ENCODE measurements around the gene GPR158. TPM values are rescaled to one million over a fixed set of nuclear protein-coding genes. Genes with fewer than 3 reads are reported as not detected.

The GPR158 gene
- total RNA-seq, 4 donors from 2014 or later: 0.18 TPM; not detected in 3

DNA sequence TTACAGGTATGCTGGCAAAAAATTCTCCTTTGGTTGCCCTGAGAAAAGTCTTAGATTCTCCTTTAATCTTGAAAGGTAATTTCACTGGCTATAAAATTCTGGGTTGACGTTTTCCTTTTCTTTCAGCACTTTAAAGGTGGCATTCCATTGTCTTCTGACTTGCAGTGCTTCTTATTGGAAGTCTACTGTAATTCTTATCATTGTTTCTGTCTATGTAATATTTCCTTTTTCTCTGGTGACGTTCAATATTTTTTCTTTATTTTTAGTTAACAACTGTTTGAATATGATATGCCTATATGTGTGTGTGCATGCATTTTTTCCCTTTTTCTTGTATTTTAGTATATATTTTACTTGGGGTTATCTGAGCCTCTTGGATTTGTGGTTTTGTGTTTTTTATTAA, 111.0 kb downstream of the GPR158 start:
- Histone ChIP-seq H3K4me1 (no peaks in the 10 kb centered on the region), H3K27ac (no peak overlapping the region), H3K4me3 (no peak overlapping the region), H3K9me3 (peaks cover 18% of the 10 kb centered on the region), H3K27me3 (no peaks in the 10 kb centered on the region), H3K36me3 (no peaks in the 10 kb centered on the region)
- WGBS: 72% methylated on average over 2 of the region's 2 CpGs
- DNase-seq (ENCODE audit: low spot score in 2 of 2): no peak
- TF ChIP-seq POLR2AphosphoS5 (IDR thresholded peaks at IDR 0.05) (no peak), POLR2A (IDR thresholded peaks at IDR 0.05) (no peak), EP300 (IDR thresholded peaks at IDR 0.05) (no peak)
- TF ChIP-seq, protein P1, sequence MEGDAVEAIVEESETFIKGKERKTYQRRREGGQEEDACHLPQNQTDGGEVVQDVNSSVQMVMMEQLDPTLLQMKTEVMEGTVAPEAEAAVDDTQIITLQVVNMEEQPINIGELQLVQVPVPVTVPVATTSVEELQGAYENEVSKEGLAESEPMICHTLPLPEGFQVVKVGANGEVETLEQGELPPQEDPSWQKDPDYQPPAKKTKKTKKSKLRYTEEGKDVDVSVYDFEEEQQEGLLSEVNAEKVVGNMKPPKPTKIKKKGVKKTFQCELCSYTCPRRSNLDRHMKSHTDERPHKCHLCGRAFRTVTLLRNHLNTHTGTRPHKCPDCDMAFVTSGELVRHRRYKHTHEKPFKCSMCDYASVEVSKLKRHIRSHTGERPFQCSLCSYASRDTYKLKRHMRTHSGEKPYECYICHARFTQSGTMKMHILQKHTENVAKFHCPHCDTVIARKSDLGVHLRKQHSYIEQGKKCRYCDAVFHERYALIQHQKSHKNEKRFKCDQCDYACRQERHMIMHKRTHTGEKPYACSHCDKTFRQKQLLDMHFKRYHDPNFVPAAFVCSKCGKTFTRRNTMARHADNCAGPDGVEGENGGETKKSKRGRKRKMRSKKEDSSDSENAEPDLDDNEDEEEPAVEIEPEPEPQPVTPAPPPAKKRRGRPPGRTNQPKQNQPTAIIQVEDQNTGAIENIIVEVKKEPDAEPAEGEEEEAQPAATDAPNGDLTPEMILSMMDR (IDR thresholded peaks at IDR 0.05): no peak

DNA sequence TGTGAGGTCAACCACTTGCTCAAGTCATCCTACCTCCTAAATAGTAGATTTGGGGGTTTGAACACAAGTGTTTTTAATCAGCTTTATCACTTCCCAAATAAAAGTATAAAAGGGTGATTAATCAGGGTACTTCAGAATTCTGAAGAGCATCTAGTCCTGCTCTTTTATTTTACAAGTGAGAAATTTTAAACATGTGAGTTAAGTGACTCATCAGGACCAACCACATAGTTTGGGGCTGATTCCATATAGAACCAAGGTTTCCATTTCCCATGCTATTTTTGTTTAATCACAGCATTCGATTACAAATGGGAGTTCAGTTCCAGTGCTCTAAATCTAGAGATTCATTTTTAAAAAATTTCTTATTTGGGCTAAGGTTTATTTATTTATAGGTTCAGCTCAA, 113.4 kb downstream of the GPR158 start:
- WGBS: 83% methylated on average over 1 of the region's 1 CpG
- Histone ChIP-seq H3K27me3 (no peaks in the 10 kb centered on the region), H3K4me3 (no peak overlapping the region), H3K27ac (no peak overlapping the region), H3K4me1 (no peaks in the 10 kb centered on the region), H3K36me3 (no peaks in the 10 kb centered on the region), H3K9me3 (peaks cover 18% of the 10 kb centered on the region)
- DNase-seq (ENCODE audit: low spot score in 2 of 2): no peak
- TF ChIP-seq, protein P1 (IDR thresholded peaks at IDR 0.05): no peak
- no peak for TF ChIP-seq POLR2A (IDR thresholded peaks at IDR 0.05)
- TF ChIP-seq EP300 (IDR thresholded peaks at IDR 0.05): no peak
- TF ChIP-seq POLR2AphosphoS5 (IDR thresholded peaks at IDR 0.05): no peak

DNA sequence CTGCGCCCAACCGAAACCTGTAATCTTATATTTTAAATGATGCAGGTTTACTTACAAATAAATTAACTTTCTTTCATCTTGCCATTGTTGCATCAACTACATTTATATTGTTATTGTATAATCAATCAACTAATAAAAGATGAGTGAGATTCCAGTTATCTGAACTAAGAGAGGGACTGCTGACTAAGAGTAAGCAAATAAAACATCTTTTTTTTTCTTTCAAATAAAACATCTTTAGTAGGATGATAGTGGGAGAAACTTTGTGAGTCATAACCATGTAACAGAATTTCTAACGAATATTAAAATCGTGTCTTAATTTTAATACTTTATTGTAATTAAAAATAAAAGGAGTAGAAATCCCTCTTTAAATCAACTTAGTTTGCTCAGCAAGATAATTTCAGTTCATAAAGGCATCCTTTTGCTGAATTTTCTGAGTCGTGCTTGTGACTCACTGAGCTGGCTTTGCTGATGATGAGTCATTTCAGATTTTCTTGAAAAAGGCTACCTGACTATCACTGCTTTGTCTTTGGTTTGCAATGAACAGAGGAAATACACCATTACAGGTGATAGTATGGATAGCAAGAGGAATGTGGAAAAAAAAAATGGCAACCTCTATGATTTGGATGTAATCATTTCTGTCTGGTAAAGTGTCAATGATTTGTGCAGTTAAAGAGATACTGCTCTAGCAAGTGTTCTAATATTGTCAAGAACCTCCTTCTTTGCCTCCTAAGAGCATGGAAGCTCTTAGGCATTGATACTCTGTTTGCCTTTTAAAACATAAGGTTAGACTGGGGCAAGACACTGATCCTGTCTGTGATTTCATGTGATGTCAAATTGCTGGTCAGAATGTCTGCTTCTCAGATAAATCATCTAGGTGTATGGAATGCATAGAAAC, 119.5 kb downstream of the GPR158 start:
- H3K36me3 ChIP-seq: no peaks in the 10 kb centered on the region
- no peak for DNase-seq (ENCODE audit: low spot score in 2 of 2)
- H3K4me1 ChIP-seq: no peaks in the 10 kb centered on the region
- no peaks in the 10 kb centered on the region for H3K9me3 ChIP-seq
- H3K27me3 ChIP-seq: no peaks in the 10 kb centered on the region
- H3K27ac ChIP-seq: no peak overlapping the region
- TF ChIP-seq, protein P1 (IDR thresholded peaks at IDR 0.05): no peak
- no peak for TF ChIP-seq EP300 (IDR thresholded peaks at IDR 0.05)
- TF ChIP-seq POLR2A (IDR thresholded peaks at IDR 0.05): no peak
- no peak for TF ChIP-seq POLR2AphosphoS5 (IDR thresholded peaks at IDR 0.05)
- no peak overlapping the region for H3K4me3 ChIP-seq
- 82% methylated on average over 5 of the region's 5 CpGs for WGBS

DNA sequence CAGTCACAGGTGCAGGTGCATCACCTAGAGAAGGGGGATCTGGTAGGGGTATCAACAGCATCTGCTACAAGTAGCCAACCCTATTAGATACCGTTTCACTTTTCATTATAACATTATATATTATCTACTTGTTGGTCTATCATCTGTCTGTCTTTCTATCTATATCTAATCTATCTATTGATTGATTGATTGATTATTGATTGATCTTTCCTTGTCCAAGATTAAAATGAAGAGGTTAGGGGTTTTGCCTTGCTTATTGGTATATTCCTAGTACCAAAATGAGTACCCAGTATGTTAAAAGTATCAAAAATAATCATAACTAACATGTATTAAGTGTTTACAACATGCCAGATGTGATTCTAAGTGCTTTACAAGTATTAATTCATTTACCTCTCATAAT, 121.5 kb downstream of the GPR158 start:
- WGBS: 78% methylated on average over 1 of the region's 1 CpG

DNA sequence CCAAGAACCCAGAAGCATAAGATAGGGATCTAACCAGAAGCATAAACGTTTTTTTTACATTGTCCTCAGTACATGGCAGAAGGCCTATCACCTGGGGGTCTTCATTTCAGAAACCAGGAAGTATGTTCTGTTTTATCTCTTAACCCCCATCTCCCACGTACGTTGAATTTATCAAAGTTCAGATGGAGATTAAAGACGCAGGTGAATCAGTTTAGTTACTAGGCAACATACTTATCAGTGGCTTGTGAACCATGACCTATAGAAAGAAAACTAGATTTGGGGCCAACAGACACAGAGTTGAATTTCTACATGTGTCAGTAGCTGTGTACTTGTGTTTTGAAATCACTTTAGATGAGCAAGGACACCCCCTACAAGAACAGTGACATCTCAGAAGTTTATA, 122.7 kb downstream of the GPR158 start:
- TF ChIP-seq, protein P1 (IDR thresholded peaks at IDR 0.05): no peak
- no peak for TF ChIP-seq EP300 (IDR thresholded peaks at IDR 0.05)
- no peak for TF ChIP-seq POLR2AphosphoS5 (IDR thresholded peaks at IDR 0.05)
- no peak for TF ChIP-seq POLR2A (IDR thresholded peaks at IDR 0.05)
- Histone ChIP-seq H3K27ac (no peak overlapping the region), H3K9me3 (no peaks in the 10 kb centered on the region), H3K4me3 (no peak overlapping the region), H3K4me1 (no peaks in the 10 kb centered on the region), H3K36me3 (no peaks in the 10 kb centered on the region), H3K27me3 (no peaks in the 10 kb centered on the region)
- DNase-seq (ENCODE audit: low spot score in 2 of 2): no peak
- 51% methylated on average over 4 of the region's 4 CpGs for WGBS

More for the DNA sequence above, 121.5 kb downstream of the GPR158 start:
- no peaks in the 10 kb centered on the region for H3K36me3 ChIP-seq
- H3K27ac ChIP-seq: no peak overlapping the region
- no peaks in the 10 kb centered on the region for H3K9me3 ChIP-seq
- no peak for DNase-seq (ENCODE audit: low spot score in 2 of 2)
- no peak overlapping the region for H3K4me3 ChIP-seq
- TF ChIP-seq EP300 (IDR thresholded peaks at IDR 0.05) (no peak), POLR2A (IDR thresholded peaks at IDR 0.05) (no peak), POLR2AphosphoS5 (IDR thresholded peaks at IDR 0.05) (no peak)
- TF ChIP-seq, protein P1 (IDR thresholded peaks at IDR 0.05): no peak
- no peaks in the 10 kb centered on the region for H3K4me1 ChIP-seq
- H3K27me3 ChIP-seq: no peaks in the 10 kb centered on the region
